Stimulated activated naive CD8-positive, alpha-beta T cell treated with anti-CD3 and anti-CD28 coated beads, Interleukin-15, Interleukin-2, amounts not matched to agents 100 ng/mL and 50 ng/mL, for 24 hours (primary cell): ENCODE results near the gene GLG1.
"Not testable (repeated sequence)": the region's sequence is repeated elsewhere in the genome, so short reads cannot be mapped to it uniquely, and the experiment has no call there.

Experiments used
- H3K27ac Mint-ChIP-seq: one replicate; pipeline ENCODE4 v1.8.0; 2021; ENCODE audit warnings: mild to moderate bottlenecking, mixed read lengths
- H3K27me3 Mint-ChIP-seq: one replicate; pipeline ENCODE4 v1.8.0; 2021; ENCODE audit warnings: mixed read lengths
- H3K36me3 Mint-ChIP-seq: one replicate; pipeline ENCODE4 v1.8.0; 2021; ENCODE audit warnings: low read depth, mixed read lengths
- H3K4me1 Mint-ChIP-seq: one replicate; pipeline ENCODE4 v1.8.0; 2021; ENCODE audit warnings: low read depth, mixed read lengths
- H3K4me3 Mint-ChIP-seq: one replicate; pipeline ENCODE4 v1.8.0; 2021; ENCODE audit warnings: mild to moderate bottlenecking, mixed read lengths
- H3K9me3 Mint-ChIP-seq: one replicate; pipeline ENCODE4 v1.8.0; 2021; ENCODE audit warnings: mixed read lengths

GLG1 gene

GRCh38 chr16:74606521-74607309 is at the start of gene GLG1:
Gene GLG1, minus strand, starts transcription at chr16:74607114. Its CDS starts 20 bp downstream, at chr16:74607094.
- H3K9me3 Mint-ChIP-seq: no peaks in the 10 kb centered on the region
- H3K27me3 Mint-ChIP-seq: no peaks in the 10 kb centered on the region
- peak within 1 kb of the TSS; percentile 91 for H3K27ac Mint-ChIP-seq
- peak within 1 kb of the TSS; percentile 92 for H3K4me3 Mint-ChIP-seq
- H3K36me3 Mint-ChIP-seq: no peaks in the 10 kb centered on the region
- H3K4me1 Mint-ChIP-seq: peaks cover 56% of the 10 kb centered on the region

GRCh38 chr16:74654536-74655050 is 47.7 kb upstream of the GLG1 start:
- Mint-ChIP-seq H3K27ac (no peak overlapping the region), H3K27me3 (no peaks in the 10 kb centered on the region), H3K4me3 (no peak overlapping the region), H3K9me3 (no peaks in the 10 kb centered on the region), H3K36me3 (peaks cover 76% of the 10 kb centered on the region), H3K4me1 (peaks cover 58% of the 10 kb centered on the region)

- peaks cover 41% of the 10 kb centered on the region for H3K4me1 Mint-ChIP-seq
- H3K4me3 Mint-ChIP-seq, H3K9me3 Mint-ChIP-seq, H3K27ac Mint-ChIP-seq, H3K27me3 Mint-ChIP-seq: not testable (repeated sequence)
- H3K36me3 Mint-ChIP-seq: peaks cover 75% of the 10 kb centered on the region
Measured at GRCh38 chr16:74652883-74653282, 46.0 kb upstream of the GLG1 start.

GRCh38 chr16:74652249-74652648 is 45.3 kb upstream of the GLG1 start:
- H3K4me3 Mint-ChIP-seq: no peak overlapping the region
- H3K27me3 Mint-ChIP-seq: no peaks in the 10 kb centered on the region
- no peak overlapping the region for H3K27ac Mint-ChIP-seq
- no peaks in the 10 kb centered on the region for H3K9me3 Mint-ChIP-seq
- H3K4me1 Mint-ChIP-seq: peaks cover 35% of the 10 kb centered on the region
- H3K36me3 Mint-ChIP-seq: peaks cover 72% of the 10 kb centered on the region

- Mint-ChIP-seq H3K36me3 (peaks cover 72% of the 10 kb centered on the region), H3K4me3 (no peak overlapping the region), H3K9me3 (no peaks in the 10 kb centered on the region), H3K27me3 (no peaks in the 10 kb centered on the region), H3K4me1 (peaks cover 31% of the 10 kb centered on the region), H3K27ac (no peak overlapping the region)
Measured at GRCh38 chr16:74651841-74652240, 44.9 kb upstream of the GLG1 start.

GRCh38 chr16:74650966-74651567 is 44.2 kb upstream of the GLG1 start:
- H3K4me1 Mint-ChIP-seq: peaks cover 25% of the 10 kb centered on the region
- H3K4me3 Mint-ChIP-seq: no peak overlapping the region
- no peak overlapping the region for H3K27ac Mint-ChIP-seq
- H3K36me3 Mint-ChIP-seq: peaks cover 72% of the 10 kb centered on the region
- no peaks in the 10 kb centered on the region for H3K9me3 Mint-ChIP-seq
- H3K27me3 Mint-ChIP-seq: no peaks in the 10 kb centered on the region

- Mint-ChIP-seq H3K27ac (no peak overlapping the region), H3K9me3 (no peaks in the 10 kb centered on the region), H3K4me3 (no peak overlapping the region), H3K36me3 (peaks cover 68% of the 10 kb centered on the region), H3K27me3 (no peaks in the 10 kb centered on the region), H3K4me1 (peaks cover 17% of the 10 kb centered on the region)
Measured at GRCh38 chr16:74649839-74650504, 43.1 kb upstream of the GLG1 start.

- H3K27ac Mint-ChIP-seq: no peak overlapping the region
- peaks cover 62% of the 10 kb centered on the region for H3K36me3 Mint-ChIP-seq
- no peaks in the 10 kb centered on the region for H3K9me3 Mint-ChIP-seq
- H3K4me1 Mint-ChIP-seq: no peaks in the 10 kb centered on the region
- H3K4me3 Mint-ChIP-seq: no peak overlapping the region
- H3K27me3 Mint-ChIP-seq: no peaks in the 10 kb centered on the region
Measured at GRCh38 chr16:74641969-74642368, 35.1 kb upstream of the GLG1 start.

GRCh38 chr16:74637742-74638453 is 31.0 kb upstream of the GLG1 start:
- Mint-ChIP-seq H3K4me3 (no peak overlapping the region), H3K4me1 (no peaks in the 10 kb centered on the region), H3K9me3 (no peaks in the 10 kb centered on the region), H3K36me3 (peaks cover 60% of the 10 kb centered on the region), H3K27me3 (no peaks in the 10 kb centered on the region), H3K27ac (no peak overlapping the region)

GRCh38 chr16:74635303-74635702 is 28.4 kb upstream of the GLG1 start:
- peaks cover 66% of the 10 kb centered on the region for H3K36me3 Mint-ChIP-seq
- no peak overlapping the region for H3K27ac Mint-ChIP-seq
- H3K4me3 Mint-ChIP-seq: no peak overlapping the region
- H3K9me3 Mint-ChIP-seq: no peaks in the 10 kb centered on the region
- no peaks in the 10 kb centered on the region for H3K4me1 Mint-ChIP-seq
- no peaks in the 10 kb centered on the region for H3K27me3 Mint-ChIP-seq

- H3K36me3 Mint-ChIP-seq: peaks cover 76% of the 10 kb centered on the region
Measured at GRCh38 chr16:74633686-74634085, 26.8 kb upstream of the GLG1 start.

GRCh38 chr16:74627506-74628220 is 20.7 kb upstream of the GLG1 start:
- Mint-ChIP-seq H3K27ac (peak overlapping the region; percentile 84), H3K9me3 (no peaks in the 10 kb centered on the region), H3K36me3 (peaks cover 93% of the 10 kb centered on the region), H3K4me1 (peaks cover 43% of the 10 kb centered on the region), H3K4me3 (no peak overlapping the region), H3K27me3 (no peaks in the 10 kb centered on the region)

More at GRCh38 chr16:74633686-74634085, 26.8 kb upstream of the GLG1 start:
- Mint-ChIP-seq H3K4me1 (peaks cover 11% of the 10 kb centered on the region), H3K27me3 (no peaks in the 10 kb centered on the region), H3K4me3 (no peak overlapping the region), H3K9me3 (no peaks in the 10 kb centered on the region), H3K27ac (no peak overlapping the region)

- H3K27ac Mint-ChIP-seq: peak overlapping the region; percentile 88
- peaks cover 95% of the 10 kb centered on the region for H3K36me3 Mint-ChIP-seq
- H3K4me1 Mint-ChIP-seq: peaks cover 43% of the 10 kb centered on the region
- no peaks in the 10 kb centered on the region for H3K27me3 Mint-ChIP-seq
- H3K9me3 Mint-ChIP-seq: no peaks in the 10 kb centered on the region
- peak overlapping the region; percentile 43 for H3K4me3 Mint-ChIP-seq
Measured at GRCh38 chr16:74626741-74627416, 20.0 kb upstream of the GLG1 start.
